NB4 (cell line): Measurements from ENCODE around the gene ACSM4.

ENCODE experiments used
- DNase-seq: peaks from one replicate; pipeline ENCODE4 v3.0.0; 2010; ENCODE audit warnings: low read depth
- H3K4me3 ChIP-seq: one replicate; pipeline ENCODE4 v1.5.1; 2011; ENCODE audit warnings: mild to moderate bottlenecking, low read depth, low read length, moderate library complexity
- MYC ChIP-seq: IDR thresholded peaks from 2 replicates; pipeline ENCODE4 v1.6.1; 2011; ENCODE audit warnings: low read depth, low read length
- POLR2A ChIP-seq: IDR thresholded peaks from 2 replicates; pipeline ENCODE4 v1.6.1; 2011; ENCODE audit warnings: mild to moderate bottlenecking; ENCODE audit not compliant: insufficient read length; ENCODE audit errors: extremely low read depth
- TF ChIP-seq, protein P1 (sequence below): IDR thresholded peaks from one replicate; pipeline ENCODE4 v1.5.1; 2012; ENCODE audit warnings: low read depth, low read length
- TF ChIP-seq, protein P2 (sequence below): IDR thresholded peaks from 2 replicates; pipeline ENCODE4 v1.6.1; 2011; ENCODE audit warnings: low read depth, low read length

ACSM4 gene

DNA sequence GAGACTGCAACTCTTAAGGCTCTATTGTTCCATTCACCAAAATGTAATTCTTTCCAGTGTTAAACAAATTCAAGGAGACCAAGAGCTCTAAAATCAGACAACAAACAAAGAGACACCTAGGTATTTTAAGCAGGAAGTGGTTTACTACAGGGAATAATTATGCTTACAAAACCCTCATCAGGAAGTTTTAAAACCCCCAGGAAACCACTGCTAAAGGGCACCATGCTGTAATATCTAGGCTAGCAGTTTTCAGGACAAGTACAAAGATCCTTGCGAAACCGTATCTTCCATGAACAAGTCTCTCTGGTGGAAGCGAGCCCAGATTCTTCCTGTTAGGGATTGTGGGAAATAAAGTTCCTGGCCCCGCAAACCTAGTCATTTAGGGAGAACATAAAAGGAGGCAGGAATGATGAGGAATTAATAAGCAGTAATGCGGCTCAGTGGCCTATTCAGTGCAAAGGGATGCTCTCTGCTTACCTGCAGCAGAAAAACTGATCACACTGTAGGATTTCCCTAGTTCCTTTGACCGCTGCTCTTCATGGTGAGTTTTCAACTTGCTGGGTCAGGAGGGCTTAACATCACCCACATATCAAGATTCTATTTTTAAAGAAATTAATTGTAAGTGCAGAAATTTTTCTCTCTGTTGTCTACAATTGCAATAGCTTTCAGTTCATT lies 42.8 kb downstream of the ACSM4 start:
- peak; percentile 61 for DNase-seq
- no peak overlapping the region for H3K4me3 ChIP-seq
- TF ChIP-seq POLR2A (no peak), MYC (no peak)
- TF ChIP-seq, protein P1, sequence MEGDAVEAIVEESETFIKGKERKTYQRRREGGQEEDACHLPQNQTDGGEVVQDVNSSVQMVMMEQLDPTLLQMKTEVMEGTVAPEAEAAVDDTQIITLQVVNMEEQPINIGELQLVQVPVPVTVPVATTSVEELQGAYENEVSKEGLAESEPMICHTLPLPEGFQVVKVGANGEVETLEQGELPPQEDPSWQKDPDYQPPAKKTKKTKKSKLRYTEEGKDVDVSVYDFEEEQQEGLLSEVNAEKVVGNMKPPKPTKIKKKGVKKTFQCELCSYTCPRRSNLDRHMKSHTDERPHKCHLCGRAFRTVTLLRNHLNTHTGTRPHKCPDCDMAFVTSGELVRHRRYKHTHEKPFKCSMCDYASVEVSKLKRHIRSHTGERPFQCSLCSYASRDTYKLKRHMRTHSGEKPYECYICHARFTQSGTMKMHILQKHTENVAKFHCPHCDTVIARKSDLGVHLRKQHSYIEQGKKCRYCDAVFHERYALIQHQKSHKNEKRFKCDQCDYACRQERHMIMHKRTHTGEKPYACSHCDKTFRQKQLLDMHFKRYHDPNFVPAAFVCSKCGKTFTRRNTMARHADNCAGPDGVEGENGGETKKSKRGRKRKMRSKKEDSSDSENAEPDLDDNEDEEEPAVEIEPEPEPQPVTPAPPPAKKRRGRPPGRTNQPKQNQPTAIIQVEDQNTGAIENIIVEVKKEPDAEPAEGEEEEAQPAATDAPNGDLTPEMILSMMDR = no peak
- TF ChIP-seq, protein P2, sequence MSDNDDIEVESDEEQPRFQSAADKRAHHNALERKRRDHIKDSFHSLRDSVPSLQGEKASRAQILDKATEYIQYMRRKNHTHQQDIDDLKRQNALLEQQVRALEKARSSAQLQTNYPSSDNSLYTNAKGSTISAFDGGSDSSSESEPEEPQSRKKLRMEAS = no peak

DNA sequence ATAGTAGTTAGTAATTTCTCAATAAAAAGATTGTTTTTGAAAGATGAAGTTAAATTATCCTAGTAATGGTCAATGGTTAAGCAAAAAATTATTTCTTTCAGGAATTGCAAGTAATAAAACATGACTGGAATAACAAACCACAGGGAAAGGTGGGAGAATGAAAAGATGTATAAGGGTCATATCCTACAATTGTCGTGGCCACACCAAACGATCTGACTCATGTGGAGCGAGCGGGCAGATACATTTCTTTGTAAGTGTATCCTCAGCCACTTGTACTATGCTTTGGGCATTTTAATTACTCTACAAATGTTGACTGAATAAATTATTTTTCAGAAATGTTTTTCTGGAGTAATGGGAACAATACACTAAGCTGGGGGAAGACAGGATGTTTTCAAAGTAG lies 45.5 kb downstream of the ACSM4 start:
- DNase-seq = no peak
- TF ChIP-seq MYC (no peak), POLR2A (no peak)
- TF ChIP-seq, protein P2 = no peak
- TF ChIP-seq, protein P1 = no peak
- H3K4me3 ChIP-seq = no peak overlapping the region

DNA sequence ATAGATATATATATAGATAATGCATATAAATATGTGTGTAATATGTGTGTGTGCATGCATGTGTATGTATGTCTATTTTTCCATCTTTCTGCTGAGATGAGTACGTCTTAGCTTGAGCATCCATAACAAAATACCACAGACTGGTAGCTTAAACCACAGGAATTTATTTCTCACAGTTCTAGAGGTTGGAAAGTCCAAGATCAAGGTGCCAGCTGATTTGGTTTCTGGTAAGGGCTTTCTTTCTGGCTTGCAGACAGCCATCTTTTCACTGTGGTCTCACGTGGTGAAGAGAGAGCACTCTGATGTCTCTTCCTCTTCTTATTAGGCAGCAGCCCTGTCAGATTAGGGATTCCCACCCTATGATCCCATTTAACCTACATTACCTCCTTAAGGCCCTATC lies 47.3 kb downstream of the ACSM4 start:
- TF ChIP-seq POLR2A = no peak
- TF ChIP-seq, protein P1 = no peak
- DNase-seq = no peak
- no peak overlapping the region for H3K4me3 ChIP-seq

DNA sequence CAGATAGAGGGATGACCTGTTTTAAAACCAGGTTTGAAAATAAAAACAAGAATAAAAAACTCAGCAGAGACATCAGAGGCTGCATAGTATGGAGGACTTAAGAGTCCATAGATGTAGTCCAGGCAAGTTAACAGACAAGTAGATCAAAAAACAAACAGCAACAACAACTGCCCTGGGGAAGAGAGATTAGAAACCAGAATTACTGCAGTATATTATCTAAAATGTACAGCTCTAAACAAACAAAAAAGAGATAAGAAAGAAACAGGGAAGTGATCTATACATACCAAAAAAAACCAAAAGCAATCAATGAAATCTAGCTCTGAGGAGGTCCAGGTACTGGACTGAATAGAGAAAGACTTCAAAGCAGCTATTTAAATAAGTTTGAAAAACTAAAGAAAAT lies 48.8 kb downstream of the ACSM4 start:
- DNase-seq = no peak
- H3K4me3 ChIP-seq = no peak overlapping the region
- no peak for TF ChIP-seq POLR2A
- TF ChIP-seq, protein P1 = no peak
- TF ChIP-seq MYC = no peak
- TF ChIP-seq, protein P2 = no peak

DNA sequence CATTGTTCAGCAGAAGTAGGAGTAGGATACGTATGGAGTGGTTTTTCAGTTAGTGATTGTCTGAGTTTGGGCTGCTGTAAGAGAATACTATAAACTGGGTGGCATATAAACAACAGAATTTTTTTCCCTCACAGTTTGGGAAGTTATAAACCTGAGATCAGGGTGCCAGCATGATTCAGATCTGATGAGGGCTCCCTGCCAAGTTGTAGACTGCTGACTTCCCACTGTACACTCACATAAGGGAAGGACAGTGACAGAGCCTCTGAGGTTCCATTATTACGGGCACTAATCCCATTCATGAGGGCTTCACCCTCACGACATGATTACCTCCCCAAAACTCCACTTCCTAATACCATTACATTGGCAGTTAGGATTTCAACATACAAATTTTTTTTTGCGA lies 50.7 kb downstream of the ACSM4 start:
- no peak overlapping the region for H3K4me3 ChIP-seq
- DNase-seq = peak; percentile 8
- TF ChIP-seq, protein P1 = no peak
- TF ChIP-seq, protein P2 = no peak
- TF ChIP-seq MYC (no peak), POLR2A (no peak)

DNA sequence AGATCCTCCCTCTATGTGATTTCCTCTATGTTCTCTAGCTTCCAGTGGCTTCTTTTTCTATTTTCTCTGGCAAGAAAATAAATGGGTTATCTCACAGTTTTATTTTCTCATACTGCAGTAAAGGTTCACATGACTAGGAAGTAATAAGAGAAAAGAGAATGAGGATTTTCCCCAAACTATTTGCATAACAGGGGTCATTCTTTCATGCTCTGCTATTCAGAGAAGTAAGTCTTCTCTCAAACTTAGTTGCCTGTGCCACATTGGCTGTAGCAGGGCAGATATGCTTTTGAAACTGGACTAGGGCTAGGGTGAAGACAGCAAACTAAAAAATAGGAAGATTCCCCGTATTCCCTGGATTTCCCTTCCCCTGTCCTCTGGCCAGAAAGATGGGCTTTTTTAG lies 57.4 kb downstream of the ACSM4 start:
- H3K4me3 ChIP-seq = no peak overlapping the region
- no peak for TF ChIP-seq POLR2A
- DNase-seq = no peak
